ENCODE measurements around the gene SEC24B.

DNA sequence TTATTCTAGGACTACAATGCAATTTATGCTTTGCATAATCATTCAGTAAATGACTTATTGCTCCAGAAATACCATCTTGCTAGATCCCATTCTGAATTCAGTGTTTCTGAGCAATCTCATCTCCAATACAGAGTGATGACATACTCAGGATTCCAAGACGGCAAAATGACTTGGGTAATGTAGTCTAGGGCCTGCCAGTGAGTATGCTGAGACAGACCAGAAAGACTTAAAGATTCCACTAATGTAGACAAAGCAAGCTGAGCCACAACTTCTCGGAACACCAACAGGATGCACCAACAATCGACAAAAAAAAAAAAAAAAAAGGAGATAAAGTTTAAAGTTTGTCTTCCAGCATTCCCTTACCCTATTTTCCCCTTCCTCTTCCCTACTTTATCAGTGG lies 919 bp upstream of the SEC24B start:
- TF ChIP-seq BACH2 (CRISPR knock-in tag; IDR thresholded peaks at IDR 0.05; ENCODE audit: borderline replicate concordance) = no peak
- TF ChIP-seq, protein P1, sequence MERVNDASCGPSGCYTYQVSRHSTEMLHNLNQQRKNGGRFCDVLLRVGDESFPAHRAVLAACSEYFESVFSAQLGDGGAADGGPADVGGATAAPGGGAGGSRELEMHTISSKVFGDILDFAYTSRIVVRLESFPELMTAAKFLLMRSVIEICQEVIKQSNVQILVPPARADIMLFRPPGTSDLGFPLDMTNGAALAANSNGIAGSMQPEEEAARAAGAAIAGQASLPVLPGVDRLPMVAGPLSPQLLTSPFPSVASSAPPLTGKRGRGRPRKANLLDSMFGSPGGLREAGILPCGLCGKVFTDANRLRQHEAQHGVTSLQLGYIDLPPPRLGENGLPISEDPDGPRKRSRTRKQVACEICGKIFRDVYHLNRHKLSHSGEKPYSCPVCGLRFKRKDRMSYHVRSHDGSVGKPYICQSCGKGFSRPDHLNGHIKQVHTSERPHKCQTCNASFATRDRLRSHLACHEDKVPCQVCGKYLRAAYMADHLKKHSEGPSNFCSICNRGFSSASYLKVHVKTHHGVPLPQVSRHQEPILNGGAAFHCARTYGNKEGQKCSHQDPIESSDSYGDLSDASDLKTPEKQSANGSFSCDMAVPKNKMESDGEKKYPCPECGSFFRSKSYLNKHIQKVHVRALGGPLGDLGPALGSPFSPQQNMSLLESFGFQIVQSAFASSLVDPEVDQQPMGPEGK (CRISPR knock-in tag; IDR thresholded peaks at IDR 0.05; ENCODE audit: borderline replicate concordance) = no peak
- no peak for TF ChIP-seq TCF4 (CRISPR knock-in tag; IDR thresholded peaks at IDR 0.05; ENCODE audit: borderline replicate concordance)
- no peak for TF ChIP-seq OSR1 (CRISPR knock-in tag; IDR thresholded peaks at IDR 0.05)
- TF ChIP-seq, protein P2, sequence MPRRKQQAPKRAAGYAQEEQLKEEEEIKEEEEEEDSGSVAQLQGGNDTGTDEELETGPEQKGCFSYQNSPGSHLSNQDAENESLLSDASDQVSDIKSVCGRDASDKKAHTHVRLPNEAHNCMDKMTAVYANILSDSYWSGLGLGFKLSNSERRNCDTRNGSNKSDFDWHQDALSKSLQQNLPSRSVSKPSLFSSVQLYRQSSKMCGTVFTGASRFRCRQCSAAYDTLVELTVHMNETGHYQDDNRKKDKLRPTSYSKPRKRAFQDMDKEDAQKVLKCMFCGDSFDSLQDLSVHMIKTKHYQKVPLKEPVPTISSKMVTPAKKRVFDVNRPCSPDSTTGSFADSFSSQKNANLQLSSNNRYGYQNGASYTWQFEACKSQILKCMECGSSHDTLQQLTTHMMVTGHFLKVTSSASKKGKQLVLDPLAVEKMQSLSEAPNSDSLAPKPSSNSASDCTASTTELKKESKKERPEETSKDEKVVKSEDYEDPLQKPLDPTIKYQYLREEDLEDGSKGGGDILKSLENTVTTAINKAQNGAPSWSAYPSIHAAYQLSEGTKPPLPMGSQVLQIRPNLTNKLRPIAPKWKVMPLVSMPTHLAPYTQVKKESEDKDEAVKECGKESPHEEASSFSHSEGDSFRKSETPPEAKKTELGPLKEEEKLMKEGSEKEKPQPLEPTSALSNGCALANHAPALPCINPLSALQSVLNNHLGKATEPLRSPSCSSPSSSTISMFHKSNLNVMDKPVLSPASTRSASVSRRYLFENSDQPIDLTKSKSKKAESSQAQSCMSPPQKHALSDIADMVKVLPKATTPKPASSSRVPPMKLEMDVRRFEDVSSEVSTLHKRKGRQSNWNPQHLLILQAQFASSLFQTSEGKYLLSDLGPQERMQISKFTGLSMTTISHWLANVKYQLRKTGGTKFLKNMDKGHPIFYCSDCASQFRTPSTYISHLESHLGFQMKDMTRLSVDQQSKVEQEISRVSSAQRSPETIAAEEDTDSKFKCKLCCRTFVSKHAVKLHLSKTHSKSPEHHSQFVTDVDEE (CRISPR knock-in tag; IDR thresholded peaks at IDR 0.05) = no peak
- TF ChIP-seq, protein P3, sequence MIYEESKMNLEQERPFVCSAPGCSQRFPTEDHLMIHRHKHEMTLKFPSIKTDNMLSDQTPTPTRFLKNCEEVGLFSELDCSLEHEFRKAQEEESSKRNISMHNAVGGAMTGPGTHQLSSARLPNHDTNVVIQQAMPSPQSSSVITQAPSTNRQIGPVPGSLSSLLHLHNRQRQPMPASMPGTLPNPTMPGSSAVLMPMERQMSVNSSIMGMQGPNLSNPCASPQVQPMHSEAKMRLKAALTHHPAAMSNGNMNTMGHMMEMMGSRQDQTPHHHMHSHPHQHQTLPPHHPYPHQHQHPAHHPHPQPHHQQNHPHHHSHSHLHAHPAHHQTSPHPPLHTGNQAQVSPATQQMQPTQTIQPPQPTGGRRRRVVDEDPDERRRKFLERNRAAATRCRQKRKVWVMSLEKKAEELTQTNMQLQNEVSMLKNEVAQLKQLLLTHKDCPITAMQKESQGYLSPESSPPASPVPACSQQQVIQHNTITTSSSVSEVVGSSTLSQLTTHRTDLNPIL (CRISPR knock-in tag; IDR thresholded peaks at IDR 0.05; ENCODE audit: low read depth) = no peak
- no peak for TF ChIP-seq TOX (CRISPR knock-in tag; IDR thresholded peaks at IDR 0.05; ENCODE audit: borderline replicate concordance)
- no peak for TF ChIP-seq ZFP30 (CRISPR knock-in tag; IDR thresholded peaks at IDR 0.05)
- no peak for TF ChIP-seq PPARA (CRISPR knock-in tag; IDR thresholded peaks at IDR 0.05; ENCODE audit: borderline replicate concordance)
- TF ChIP-seq, protein P4, sequence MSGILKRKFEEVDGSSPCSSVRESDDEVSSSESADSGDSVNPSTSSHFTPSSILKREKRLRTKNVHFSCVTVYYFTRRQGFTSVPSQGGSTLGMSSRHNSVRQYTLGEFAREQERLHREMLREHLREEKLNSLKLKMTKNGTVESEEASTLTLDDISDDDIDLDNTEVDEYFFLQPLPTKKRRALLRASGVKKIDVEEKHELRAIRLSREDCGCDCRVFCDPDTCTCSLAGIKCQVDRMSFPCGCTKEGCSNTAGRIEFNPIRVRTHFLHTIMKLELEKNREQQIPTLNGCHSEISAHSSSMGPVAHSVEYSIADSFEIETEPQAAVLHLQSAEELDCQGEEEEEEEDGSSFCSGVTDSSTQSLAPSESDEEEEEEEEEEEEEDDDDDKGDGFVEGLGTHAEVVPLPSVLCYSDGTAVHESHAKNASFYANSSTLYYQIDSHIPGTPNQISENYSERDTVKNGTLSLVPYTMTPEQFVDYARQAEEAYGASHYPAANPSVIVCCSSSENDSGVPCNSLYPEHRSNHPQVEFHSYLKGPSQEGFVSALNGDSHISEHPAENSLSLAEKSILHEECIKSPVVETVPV (CRISPR knock-in tag; IDR thresholded peaks at IDR 0.05) = no peak
- no peak for TF ChIP-seq ZC3H10 (CRISPR knock-in tag; IDR thresholded peaks at IDR 0.05)
- no peak for TF ChIP-seq ZNF8 (CRISPR knock-in tag; IDR thresholded peaks at IDR 0.05)
- TF ChIP-seq SNAI2 (CRISPR knock-in tag; IDR thresholded peaks at IDR 0.05) = no peak
